ENCODE measurements around the gene SMCO2.

The SMCO2 gene

DNA sequence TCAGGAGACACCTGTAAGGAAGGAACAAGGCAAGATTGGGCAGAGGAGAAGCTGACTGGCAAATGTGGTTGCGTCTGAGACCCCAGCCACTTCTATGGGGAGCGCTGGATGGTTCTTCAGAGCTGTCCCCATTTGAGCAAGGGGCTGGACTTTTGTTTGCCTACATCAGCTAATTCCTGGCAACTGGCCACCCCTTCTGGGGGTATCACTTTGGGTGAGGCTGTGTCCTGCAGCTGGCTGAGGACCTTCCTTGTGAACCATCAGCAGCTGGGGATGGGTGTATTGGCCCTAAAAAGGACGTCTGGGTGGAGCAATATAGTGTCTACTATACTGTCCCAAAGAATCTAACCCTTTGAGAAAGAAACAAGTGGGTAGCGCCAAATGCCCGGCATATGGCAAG is 101.1 kb downstream of the SMCO2 start:
- POLR2A ChIA-PET: no interaction called here
- CTCF ChIA-PET: interaction anchor here (0.9 to 1.7 kb wide), 3 partner anchors 8 to 105 kb away, joined by 4 to 6 read pairs (median 6); no protein-coding TSS in a partner anchor

DNA sequence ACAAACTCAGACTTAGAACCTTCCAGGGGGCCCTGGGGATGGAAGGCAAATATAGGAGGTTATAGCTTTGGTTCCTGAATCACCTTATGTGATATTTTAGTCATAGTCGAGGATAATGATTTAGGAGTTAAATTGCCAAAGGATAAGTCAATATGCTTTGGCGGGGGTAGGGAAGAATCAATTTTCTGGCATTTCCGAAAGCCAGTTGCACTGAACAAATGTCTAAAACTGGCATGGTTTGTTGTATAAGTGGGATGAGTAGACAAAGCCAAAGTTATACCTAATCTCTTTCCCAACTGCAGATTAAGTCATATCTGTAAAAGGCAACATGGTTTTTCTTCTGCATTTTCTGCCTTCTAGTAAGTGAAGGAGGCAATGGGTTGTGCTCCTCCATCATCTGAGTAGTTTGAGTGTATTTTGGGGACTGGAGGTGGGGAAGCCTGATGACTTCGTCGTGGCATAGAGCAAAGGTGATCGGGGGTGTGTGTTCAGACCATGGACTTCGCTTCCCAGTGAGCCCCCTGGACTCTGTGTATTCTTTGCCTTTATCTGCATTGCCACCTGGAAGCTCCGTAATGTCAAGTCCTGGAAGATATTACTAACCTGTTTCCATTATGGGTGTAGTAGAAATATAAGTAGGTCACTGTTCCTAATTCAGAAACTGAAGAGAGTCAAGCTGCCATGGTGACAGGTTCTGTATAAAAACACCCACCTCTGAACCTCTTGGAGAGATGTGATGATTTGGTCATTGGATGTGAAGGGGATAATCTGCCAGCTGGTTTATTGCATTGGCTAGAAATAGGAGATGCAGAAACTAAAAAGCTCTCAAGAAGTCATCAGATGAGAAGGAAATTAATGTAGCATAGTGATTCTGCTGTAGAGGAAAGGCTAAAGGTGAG is 102.0 kb downstream of the SMCO2 start:
- no peak overlapping the region for H3K4me3 ChIP-seq (ENCODE audit: low read depth, low read length)
- ChIA-PET POLR2A (interaction anchor here (2.5 kb wide), 1 partner anchor 25 kb away, joined by 16 read pairs; the partner anchor contains the start of gene PPFIBP1), CTCF (interaction anchor here (0.5 to 0.9 kb wide), 2 partner anchors 49 to 87 kb away, joined by 3 to 6 read pairs; no protein-coding TSS in a partner anchor)
- TF ChIP-seq, protein P1, sequence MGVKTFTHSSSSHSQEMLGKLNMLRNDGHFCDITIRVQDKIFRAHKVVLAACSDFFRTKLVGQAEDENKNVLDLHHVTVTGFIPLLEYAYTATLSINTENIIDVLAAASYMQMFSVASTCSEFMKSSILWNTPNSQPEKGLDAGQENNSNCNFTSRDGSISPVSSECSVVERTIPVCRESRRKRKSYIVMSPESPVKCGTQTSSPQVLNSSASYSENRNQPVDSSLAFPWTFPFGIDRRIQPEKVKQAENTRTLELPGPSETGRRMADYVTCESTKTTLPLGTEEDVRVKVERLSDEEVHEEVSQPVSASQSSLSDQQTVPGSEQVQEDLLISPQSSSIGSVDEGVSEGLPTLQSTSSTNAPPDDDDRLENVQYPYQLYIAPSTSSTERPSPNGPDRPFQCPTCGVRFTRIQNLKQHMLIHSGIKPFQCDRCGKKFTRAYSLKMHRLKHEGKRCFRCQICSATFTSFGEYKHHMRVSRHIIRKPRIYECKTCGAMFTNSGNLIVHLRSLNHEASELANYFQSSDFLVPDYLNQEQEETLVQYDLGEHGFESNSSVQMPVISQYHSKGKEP (tag by site-specific recombination; IDR thresholded peaks at IDR 0.05): 0 out of 2 replicates have a peak, but pooled peaks have one; percentile 29
- TF ChIP-seq ZNF654 (tag by site-specific recombination; IDR thresholded peaks at IDR 0.05; ENCODE audit: low read depth): no peak
- no peaks in the 10 kb centered on the region for H3K36me3 ChIP-seq (ENCODE audit: control insufficient read depth in 2 of 2, insufficient read depth in 1 of 2, low read length in 2 of 2)
- H3K9me3 ChIP-seq (ENCODE audit: control insufficient read depth, insufficient read depth, low read depth, low read length): no peaks in the 10 kb centered on the region
- peaks cover 19% of the 10 kb centered on the region for H3K4me1 ChIP-seq (ENCODE audit: control insufficient read depth, insufficient read depth, low read length)
- no peak overlapping the region for H3K27ac ChIP-seq (ENCODE audit: extremely low read depth, low read depth, low read length)

More for the DNA sequence above, 101.1 kb downstream of the SMCO2 start:
- H3K9me3 ChIP-seq (ENCODE audit: control insufficient read depth, insufficient read depth, low read depth, low read length): no peaks in the 10 kb centered on the region
- peaks cover 19% of the 10 kb centered on the region for H3K4me1 ChIP-seq (ENCODE audit: control insufficient read depth, insufficient read depth, low read length)
- H3K27ac ChIP-seq (ENCODE audit: extremely low read depth, low read depth, low read length): no peak overlapping the region
- no peak overlapping the region for H3K4me3 ChIP-seq (ENCODE audit: low read depth, low read length)
- TF ChIP-seq ZNF707 (tag by site-specific recombination; IDR thresholded peaks at IDR 0.05) (no peak; the same call in 1 of the 2 replicates), ZNF629 (tag by site-specific recombination; IDR thresholded peaks at IDR 0.05) (no peak), ZFHX2 (tag by site-specific recombination; conservative IDR thresholded peaks at IDR 0.05) (no peak), ZNF776 (tag by site-specific recombination; IDR thresholded peaks at IDR 0.05; ENCODE audit: borderline replicate concordance) (no peak), ZNF530 (tag by site-specific recombination; IDR thresholded peaks at IDR 0.05; ENCODE audit: low read depth) (no peak), KLF16 (tag by site-specific recombination; IDR thresholded peaks at IDR 0.05) (no peak), ZNF433 (tag by site-specific recombination; IDR thresholded peaks at IDR 0.05; ENCODE audit: low read depth) (no peak), SCRT2 (tag by site-specific recombination; IDR thresholded peaks at IDR 0.05) (no peak), ZNF138 (tag by site-specific recombination; IDR thresholded peaks at IDR 0.05; ENCODE audit: borderline replicate concordance) (no peak), WT1 (tag by site-specific recombination; IDR thresholded peaks at IDR 0.05) (no peak), SALL2 (tag by site-specific recombination; IDR thresholded peaks at IDR 0.05; ENCODE audit: borderline replicate concordance) (no peak), ZNF664 (tag by site-specific recombination; IDR thresholded peaks at IDR 0.05) (no peak), KLF10 (tag by site-specific recombination; IDR thresholded peaks at IDR 0.05) (no peak), ZNF658 (tag by site-specific recombination; IDR thresholded peaks at IDR 0.05) (no peak), ZBTB1 (tag by site-specific recombination; IDR thresholded peaks at IDR 0.05) (no peak), ZNF214 (tag by site-specific recombination; IDR thresholded peaks at IDR 0.05; ENCODE audit: borderline replicate concordance) (no peak), ZNF549 (tag by site-specific recombination; IDR thresholded peaks at IDR 0.05) (no peak)
- TF ChIP-seq, protein P2, sequence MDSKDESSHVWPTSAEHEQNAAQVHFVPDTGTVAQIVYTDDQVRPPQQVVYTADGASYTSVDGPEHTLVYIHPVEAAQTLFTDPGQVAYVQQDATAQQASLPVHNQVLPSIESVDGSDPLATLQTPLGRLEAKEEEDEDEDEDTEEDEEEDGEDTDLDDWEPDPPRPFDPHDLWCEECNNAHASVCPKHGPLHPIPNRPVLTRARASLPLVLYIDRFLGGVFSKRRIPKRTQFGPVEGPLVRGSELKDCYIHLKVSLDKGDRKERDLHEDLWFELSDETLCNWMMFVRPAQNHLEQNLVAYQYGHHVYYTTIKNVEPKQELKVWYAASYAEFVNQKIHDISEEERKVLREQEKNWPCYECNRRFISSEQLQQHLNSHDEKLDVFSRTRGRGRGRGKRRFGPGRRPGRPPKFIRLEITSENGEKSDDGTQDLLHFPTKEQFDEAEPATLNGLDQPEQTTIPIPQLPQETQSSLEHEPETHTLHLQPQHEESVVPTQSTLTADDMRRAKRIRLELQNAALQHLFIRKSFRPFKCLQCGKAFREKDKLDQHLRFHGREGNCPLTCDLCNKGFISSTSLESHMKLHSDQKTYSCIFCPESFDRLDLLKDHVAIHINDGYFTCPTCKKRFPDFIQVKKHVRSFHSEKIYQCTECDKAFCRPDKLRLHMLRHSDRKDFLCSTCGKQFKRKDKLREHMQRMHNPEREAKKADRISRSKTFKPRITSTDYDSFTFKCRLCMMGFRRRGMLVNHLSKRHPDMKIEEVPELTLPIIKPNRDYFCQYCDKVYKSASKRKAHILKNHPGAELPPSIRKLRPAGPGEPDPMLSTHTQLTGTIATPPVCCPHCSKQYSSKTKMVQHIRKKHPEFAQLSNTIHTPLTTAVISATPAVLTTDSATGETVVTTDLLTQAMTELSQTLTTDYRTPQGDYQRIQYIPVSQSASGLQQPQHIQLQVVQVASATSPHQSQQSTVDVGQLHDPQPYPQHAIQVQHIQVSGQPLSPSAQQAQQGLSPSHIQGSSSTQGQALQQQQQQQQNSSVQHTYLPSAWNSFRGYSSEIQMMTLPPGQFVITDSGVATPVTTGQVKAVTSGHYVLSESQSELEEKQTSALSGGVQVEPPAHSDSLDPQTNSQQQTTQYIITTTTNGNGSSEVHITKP (tag by site-specific recombination; IDR thresholded peaks at IDR 0.05): no peak
- H3K36me3 ChIP-seq (ENCODE audit: control insufficient read depth in 2 of 2, insufficient read depth in 1 of 2, low read length in 2 of 2): no peaks in the 10 kb centered on the region

Data from HEK293 (cell line).